AG04449 (cell line): ENCODE data around the gene GBP1.
"Not testable (repeated sequence)": the region's sequence is repeated elsewhere in the genome, so short reads cannot be mapped to it uniquely, and the experiment has no call there.

Experiments
- CTCF ChIA-PET: fragments of 350-600 bp; formaldehyde crosslinking; extraction: SDS; loops from one replicate; lab custom pipeline; 2021; ENCODE audit warnings: antibody characterized with exemption; lab: Yijun Ruan, JAX
- POLR2A ChIA-PET: fragments of 400-600, 350-600 bp; formaldehyde crosslinking; extraction: SDS; loops from one replicate; lab custom pipeline; 2020; ENCODE audit warnings: antibody characterized with exemption, inconsistent platforms; lab: Yijun Ruan, JAX
- DNase-seq: peaks from one replicate; pipeline ENCODE4 v3.0.0-alpha.2; 2010; ENCODE audit warnings: low read depth, low spot score
- H3K4me3 ChIP-seq: 2 replicates; pipeline ENCODE4 v1.5.1; 2011; ENCODE audit warnings: low read depth, mild to moderate bottlenecking, control low read depth, low read length
- TF ChIP-seq, protein P1 (sequence below): IDR thresholded peaks from one replicate; pipeline ENCODE4 v1.5.1; 2011; ENCODE audit warnings: mild to moderate bottlenecking, moderate library complexity, low read length, control low read depth, inconsistent platforms; ENCODE audit not compliant: insufficient read depth; ENCODE audit errors: missing control alignments

Gene GBP1

GRCh38 chr1:89064632-89065031 is 376 bp downstream of the GBP1 start:
- no peak for DNase-seq
- TF ChIP-seq, protein P1, sequence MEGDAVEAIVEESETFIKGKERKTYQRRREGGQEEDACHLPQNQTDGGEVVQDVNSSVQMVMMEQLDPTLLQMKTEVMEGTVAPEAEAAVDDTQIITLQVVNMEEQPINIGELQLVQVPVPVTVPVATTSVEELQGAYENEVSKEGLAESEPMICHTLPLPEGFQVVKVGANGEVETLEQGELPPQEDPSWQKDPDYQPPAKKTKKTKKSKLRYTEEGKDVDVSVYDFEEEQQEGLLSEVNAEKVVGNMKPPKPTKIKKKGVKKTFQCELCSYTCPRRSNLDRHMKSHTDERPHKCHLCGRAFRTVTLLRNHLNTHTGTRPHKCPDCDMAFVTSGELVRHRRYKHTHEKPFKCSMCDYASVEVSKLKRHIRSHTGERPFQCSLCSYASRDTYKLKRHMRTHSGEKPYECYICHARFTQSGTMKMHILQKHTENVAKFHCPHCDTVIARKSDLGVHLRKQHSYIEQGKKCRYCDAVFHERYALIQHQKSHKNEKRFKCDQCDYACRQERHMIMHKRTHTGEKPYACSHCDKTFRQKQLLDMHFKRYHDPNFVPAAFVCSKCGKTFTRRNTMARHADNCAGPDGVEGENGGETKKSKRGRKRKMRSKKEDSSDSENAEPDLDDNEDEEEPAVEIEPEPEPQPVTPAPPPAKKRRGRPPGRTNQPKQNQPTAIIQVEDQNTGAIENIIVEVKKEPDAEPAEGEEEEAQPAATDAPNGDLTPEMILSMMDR = no peak
- CTCF ChIA-PET = interaction anchor here (0.7 to 0.9 kb wide), 3 partner anchors 42 to 294 kb away, joined by 3 read pairs; partner anchors contain the start of gene GBP3
- POLR2A ChIA-PET = interaction anchor here (1.2 kb wide), 1 partner anchor 42 kb away, joined by 4 read pairs; the partner anchor contains the start of gene GBP3
- peak overlapping the region; percentile 69 for H3K4me3 ChIP-seq

GRCh38 chr1:89063094-89063493 is 1.9 kb downstream of the GBP1 start:
- TF ChIP-seq, protein P1 = no peak
- ChIA-PET CTCF (no interaction called here), POLR2A (no interaction called here)
- peak overlapping the region; percentile 6; the same call in 1 of the 2 replicates for H3K4me3 ChIP-seq
- DNase-seq = no peak

DNA sequence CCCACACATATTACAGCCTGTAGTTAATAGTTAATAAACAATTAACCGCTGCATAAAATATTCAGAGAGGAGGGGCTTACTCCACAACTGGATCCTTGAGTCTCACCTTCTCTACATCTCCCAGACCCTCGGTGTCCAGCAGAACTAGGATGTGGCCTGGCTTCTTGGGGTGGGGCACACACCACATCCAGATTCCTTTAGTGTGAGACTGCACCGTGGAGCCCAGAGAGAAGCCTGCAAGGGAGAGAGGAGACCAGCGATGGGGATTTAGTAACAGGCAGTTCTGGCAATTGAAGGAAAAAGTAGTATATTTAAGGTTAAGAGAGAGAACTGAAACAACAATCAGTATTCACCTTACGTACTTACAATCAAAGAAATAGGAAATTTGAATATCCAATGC is 4.9 kb downstream of the GBP1 start:
- no peak for DNase-seq
- POLR2A ChIA-PET = no interaction called here
- TF ChIP-seq, protein P1 = no peak
- no peak overlapping the region for H3K4me3 ChIP-seq
- CTCF ChIA-PET = no interaction called here

DNA sequence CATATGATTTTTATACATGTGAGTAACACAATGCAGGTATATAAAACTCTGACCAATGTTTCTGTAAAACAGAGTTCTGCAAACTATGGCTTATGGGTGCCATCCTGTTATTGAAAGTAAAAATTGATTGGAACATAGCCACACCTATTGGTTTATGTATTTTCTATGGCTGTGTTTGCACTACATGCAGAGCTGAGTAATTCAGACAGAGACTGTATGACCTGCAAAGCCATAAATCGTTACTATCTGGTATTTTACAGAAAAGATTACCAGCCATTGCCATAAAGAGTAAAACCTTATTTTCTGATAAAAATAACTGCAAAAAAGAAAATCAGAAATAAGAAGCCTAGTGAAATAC is 13.1 kb downstream of the GBP1 start:
- DNase-seq = no peak
- H3K4me3 ChIP-seq = no peak overlapping the region
- ChIA-PET CTCF (no interaction called here), POLR2A (no interaction called here)
- TF ChIP-seq, protein P1 = no peak

GRCh38 chr1:89051300-89051954 is 13.6 kb downstream of the GBP1 start:
- TF ChIP-seq, protein P1 = no peak
- DNase-seq = no peak
- POLR2A ChIA-PET = no interaction called here
- CTCF ChIA-PET = no interaction called here
- H3K4me3 ChIP-seq = no peak overlapping the region

DNA sequence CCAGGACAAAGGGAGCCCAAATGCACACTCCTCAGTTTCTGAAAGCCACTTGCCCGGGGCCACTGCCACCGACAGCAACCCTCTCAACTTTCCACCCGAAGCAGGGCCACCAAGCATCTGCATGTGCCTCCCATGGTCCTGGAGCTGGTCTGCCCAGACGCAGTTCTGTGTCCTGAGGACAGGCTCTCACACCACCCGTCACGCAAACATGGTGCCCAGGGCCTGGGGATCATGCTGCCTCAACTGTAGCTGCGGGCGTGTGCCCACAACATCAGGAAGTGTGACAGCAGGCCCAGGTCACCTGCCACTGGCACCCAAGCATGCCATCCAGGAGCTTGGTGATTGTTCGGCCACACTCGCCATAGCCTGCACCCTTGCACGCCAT is 14.4 kb downstream of the GBP1 start:
- CTCF ChIA-PET = no interaction called here
- no peak overlapping the region for H3K4me3 ChIP-seq
- POLR2A ChIA-PET = no interaction called here
- TF ChIP-seq, protein P1 = no peak
- no peak for DNase-seq

- CTCF ChIA-PET, H3K4me3 ChIP-seq, DNase-seq, POLR2A ChIA-PET: not testable (repeated sequence)
Measured at GRCh38 chr1:89049901-89050648, 14.9 kb downstream of the GBP1 start.

- DNase-seq, POLR2A ChIA-PET, CTCF ChIA-PET, H3K4me3 ChIP-seq: not testable (repeated sequence)
Measured at GRCh38 chr1:89049187-89049586, 15.8 kb downstream of the GBP1 start.
